ENCODE measurements around the gene HECTD4.

HECTD4 gene

GRCh38 chr12:112322882-112323547, 59.2 kb downstream of the HECTD4 start:
- no peak for DNase-seq (ENCODE audit: low spot score)

DNA sequence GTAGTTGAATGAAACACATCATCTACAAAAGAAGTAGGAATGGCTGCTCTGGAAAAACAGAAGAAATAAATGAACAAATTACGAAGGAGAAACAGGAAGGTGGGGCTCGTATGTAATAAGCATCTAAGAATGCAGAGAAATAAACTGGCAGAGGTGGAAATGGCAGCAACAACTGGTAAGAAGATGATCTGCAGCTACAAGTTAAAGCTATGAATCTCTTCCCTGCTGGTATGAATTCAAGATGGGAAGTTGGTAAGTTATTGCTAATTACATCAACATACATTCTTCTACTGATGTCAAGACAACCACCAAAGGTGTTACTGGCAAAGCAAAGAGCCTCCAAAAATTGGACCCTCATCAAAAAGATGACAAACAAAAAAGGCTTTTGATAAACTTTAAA, 59.8 kb downstream of the HECTD4 start:
- no peak for DNase-seq (ENCODE audit: low spot score)

- no peak for DNase-seq (ENCODE audit: low spot score)
Measured at GRCh38 chr12:112321245-112321644, 61.0 kb downstream of the HECTD4 start.

DNA sequence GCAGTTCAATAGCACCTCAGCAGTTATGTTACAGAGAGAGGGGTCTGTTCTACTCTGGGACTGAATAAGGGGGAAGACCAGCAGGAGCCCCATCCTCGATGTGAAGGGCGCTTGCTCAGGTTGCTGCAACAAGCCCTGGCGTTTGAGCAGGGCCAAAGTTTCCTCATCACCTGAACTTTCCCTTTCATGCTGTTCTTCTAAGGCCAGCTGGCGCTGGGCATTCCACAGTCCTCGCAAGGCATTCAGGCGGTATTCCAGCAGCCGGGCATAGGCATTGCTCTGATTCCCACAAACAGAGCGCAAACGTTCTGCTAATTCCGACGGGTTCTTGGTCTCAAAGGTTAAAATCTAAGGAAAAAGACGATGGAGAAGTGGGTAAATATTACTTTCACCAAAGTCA, 62.8 kb downstream of the HECTD4 start:
- no peak for DNase-seq (ENCODE audit: low spot score)

DNA sequence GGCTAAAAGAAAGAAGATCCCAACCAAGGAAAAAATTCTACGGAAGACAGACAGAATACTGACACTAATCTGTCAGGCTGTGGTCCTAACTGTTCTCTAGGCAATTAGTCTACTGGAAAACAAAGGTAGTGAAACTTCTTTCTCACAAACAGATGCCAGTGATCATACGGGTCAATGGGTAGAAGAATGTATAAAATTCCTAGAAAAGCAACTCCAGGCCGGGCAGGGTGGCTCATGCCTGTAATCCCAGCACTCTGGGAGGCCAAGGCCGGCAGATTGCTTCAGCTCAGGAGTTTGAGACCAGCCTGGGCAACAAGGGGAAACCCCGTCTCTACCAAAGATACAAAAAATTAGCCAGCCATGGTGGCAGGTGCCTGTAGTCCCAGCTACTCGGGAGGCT, 64.8 kb downstream of the HECTD4 start:
- no peak for DNase-seq (ENCODE audit: low spot score)

- no peak for DNase-seq (ENCODE audit: low spot score)
Measured at GRCh38 chr12:112314981-112315380, 67.2 kb downstream of the HECTD4 start.

- no peak for DNase-seq (ENCODE audit: low spot score)
Measured at GRCh38 chr12:112309797-112310196, 72.4 kb downstream of the HECTD4 start.

DNA sequence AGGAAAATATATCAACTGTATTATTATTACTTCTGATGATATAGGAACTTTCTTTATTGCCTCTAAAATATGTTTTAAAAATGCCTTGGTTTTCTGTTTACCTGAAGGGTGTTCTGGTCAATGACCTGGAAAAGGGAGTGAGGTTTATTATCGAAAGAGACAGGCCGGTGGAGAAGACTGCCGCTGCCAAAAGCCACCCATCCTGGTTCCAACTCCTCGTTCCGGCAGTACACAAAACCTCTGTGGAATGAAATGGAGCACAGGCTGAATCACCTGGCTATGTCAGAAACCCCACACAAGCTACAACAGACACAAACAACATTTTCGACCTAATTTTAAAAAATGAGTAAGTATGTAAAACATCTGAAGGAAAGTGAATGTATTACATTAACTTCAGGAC, 73.6 kb downstream of the HECTD4 start:
- no peak for DNase-seq (ENCODE audit: low spot score)

- DNase-seq (ENCODE audit: low spot score), result no peak
Measured at GRCh38 chr12:112308161-112308560, 74.1 kb downstream of the HECTD4 start.

DNA sequence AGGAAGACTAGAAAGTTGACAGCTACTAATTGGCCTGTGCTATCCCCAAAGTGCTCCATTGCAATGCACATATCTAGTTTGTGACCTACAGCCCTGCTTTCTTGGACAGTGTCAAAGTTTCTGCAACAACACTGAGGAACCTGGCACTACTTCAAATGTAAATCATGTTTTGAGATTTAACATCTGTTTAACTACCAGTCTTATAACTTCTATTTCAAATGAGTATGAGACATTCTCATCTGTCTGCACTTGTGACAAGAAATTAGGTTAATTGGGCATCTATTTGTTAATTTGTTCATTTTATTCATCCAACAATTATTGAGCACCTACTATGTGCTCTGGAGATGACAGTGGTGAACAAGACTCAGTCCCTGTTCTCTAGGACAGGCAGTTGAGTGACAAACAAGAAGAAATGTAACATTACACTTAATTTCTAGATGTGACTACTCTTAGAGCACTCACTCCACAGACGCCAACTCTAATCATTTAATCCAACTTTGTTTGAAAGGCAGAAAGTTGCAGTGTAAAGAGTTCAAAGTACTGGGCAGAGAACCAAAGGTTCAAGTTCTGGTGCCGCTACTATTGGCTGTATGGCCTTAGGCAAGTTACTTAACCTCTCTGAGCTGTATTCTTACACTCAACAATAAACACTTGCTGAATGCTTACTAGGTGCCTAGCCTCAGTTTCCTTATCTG, 74.8 kb downstream of the HECTD4 start:
- DNase-seq (ENCODE audit: low spot score), result no peak

GRCh38 chr12:112305951-112306350, 76.3 kb downstream of the HECTD4 start:
- DNase-seq (ENCODE audit: low spot score), result no peak

- DNase-seq (ENCODE audit: low spot score), result no peak
Measured at GRCh38 chr12:112304436-112304835, 77.8 kb downstream of the HECTD4 start.

DNA sequence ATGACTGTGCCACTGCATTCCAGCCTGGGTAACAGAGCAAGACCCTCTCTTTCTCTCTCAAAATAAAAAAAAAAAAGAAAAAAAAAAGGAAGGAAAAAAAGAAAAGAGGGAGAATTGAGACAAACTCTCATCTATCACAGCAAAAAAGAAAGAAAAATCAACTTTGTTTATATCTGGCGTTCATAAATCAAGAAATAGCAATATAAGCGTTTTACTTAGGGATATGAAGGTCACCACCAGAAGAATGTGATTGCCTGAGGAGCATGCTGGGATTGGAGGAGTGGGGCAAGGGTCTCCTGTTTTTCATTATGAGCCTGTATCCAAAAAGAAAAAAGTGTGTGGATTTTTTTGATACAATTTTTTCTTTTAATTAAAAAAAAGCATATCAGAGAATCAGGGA, 78.4 kb downstream of the HECTD4 start:
- no peak for DNase-seq (ENCODE audit: low spot score)

GRCh38 chr12:112303004-112303403, 79.2 kb downstream of the HECTD4 start:
- no peak for DNase-seq (ENCODE audit: low spot score)

GRCh38 chr12:112299704-112300103, 82.5 kb downstream of the HECTD4 start:
- DNase-seq (ENCODE audit: low spot score), result no peak

DNA sequence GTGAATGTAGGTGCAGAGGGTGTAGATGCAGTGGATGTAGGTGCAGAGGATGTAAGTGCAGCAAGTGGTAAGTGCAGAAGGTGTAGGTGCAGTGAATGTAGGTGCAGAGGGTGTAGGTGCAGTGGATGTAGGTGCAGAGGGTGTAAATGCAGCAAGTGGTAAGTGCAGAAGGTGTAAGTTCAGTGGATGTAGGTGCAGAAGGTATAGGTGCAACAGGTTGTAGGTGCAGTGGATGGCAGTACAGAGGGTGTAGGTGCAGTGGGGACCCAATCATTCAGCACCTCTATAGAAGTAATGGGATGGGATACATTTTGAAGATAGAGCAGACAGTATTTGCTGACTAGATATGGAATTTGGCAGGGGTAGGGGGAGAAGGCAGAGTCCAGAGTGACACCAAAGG, 85.0 kb downstream of the HECTD4 start:
- DNase-seq (ENCODE audit: low spot score), result no peak

DNA sequence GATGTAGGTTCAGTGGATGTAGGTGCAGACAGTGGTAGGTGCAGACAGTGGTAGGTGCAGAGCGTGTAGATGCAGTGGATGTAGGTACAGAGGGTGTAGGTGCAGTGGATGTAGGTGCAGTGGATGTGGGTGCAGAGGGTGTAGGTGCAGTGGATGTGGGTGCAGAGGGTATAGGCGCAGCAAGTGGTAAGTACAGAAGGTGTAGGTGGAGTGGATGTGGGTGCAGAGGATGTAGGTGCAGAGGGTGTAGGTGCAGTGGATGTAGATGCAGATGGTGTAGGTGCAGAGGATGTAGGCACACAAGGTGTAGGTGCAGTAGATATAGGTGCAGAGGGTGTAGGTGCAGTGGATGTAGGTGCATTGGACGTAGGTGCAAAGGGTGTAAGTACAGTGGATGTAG, 86.0 kb downstream of the HECTD4 start:
- no peak for DNase-seq (ENCODE audit: low spot score)

DNA sequence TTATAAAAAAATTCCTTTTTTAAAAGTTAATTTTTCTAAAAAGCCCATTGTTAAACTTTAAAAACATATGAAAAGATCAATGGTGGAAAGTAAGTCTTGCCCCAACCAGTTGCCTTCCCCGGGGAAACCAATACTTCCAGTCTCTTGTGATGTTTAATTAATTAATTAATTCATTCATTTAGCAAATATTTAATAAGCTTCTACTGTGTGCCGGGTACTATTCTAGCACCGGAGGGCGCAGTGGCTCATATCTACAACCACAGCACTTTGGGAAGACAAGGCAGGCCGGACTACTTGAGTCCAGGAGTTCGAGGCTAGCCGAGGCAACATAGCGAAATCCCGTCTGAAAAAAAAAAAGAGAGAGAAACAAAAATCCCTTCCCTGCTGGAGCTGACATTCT, 87.4 kb downstream of the HECTD4 start:
- no peak for DNase-seq (ENCODE audit: low spot score)

- DNase-seq (ENCODE audit: low spot score), result no peak
Measured at GRCh38 chr12:112288638-112289037, 93.6 kb downstream of the HECTD4 start.

DNA sequence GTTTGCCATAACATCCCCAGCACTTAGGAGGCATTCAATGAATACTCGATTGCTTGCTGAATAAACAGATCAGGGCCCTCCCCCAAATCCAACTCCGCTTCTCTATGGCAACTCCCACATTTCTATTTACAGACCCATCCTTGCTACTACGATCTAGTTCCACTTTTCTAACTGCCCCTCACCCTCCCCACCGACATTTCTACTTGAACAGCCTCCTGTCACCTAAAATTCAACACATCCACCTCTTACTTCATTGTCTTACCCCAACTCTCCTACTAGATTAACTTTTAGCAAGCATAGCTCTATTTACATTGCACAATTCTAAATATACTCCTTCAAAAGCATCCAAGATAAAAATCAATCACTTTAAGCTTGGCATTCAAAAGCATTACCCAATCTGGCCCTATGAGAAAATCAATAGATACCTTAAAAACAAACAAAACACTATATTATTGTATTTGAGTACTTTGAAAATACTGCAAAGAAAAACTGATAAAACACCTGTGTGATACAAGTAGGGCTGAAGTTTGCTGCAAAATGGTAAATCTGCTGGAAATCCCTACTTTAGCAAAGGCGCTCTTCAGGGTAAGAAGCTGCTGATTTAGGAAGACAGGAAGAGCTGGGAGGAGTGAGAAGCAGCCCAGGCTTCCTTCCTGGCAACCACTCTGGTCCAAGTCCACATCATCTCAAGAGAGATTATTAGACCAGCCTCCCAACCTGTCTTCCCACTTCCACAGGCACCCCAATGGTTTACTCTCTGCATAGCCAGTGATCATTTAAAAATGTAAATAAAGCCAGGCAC, 96.4 kb downstream of the HECTD4 start:
- DNase-seq (ENCODE audit: low spot score), result no peak

GRCh38 chr12:112283546-112283945, 98.7 kb downstream of the HECTD4 start:
- DNase-seq (ENCODE audit: low spot score), result no peak

DNA sequence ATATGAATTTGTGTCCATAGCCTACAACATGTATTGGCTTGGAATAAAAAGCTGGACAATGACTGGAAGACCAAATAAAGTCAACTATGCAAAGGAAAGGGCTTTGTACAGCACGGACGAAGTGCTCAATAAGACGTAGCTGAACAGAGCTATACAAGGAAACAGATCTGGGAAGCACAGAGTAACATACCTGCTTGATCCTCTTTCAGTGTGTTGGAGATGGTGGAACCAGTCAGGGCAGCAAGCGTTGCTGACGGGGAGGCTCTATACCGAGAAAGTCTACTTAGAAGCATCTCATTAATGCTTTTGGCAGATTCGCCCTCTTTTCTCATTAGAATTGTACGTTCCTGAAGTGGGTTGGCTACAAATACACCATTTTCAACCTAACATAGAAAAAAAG, 99.3 kb downstream of the HECTD4 start:
- no peak for DNase-seq (ENCODE audit: low spot score)

GRCh38 chr12:112275836-112276235, 106.4 kb downstream of the HECTD4 start:
- DNase-seq (ENCODE audit: low spot score), result no peak
